ENCODE results near the gene TIRAP. TPM values are rescaled to one million over a fixed set of nuclear protein-coding genes. Genes with fewer than 3 reads are reported as not detected.

Gene TIRAP
- total and polyA plus RNA-seq, 8 donors: 5.3 to 8.2 (median 6.3) TPM

DNA sequence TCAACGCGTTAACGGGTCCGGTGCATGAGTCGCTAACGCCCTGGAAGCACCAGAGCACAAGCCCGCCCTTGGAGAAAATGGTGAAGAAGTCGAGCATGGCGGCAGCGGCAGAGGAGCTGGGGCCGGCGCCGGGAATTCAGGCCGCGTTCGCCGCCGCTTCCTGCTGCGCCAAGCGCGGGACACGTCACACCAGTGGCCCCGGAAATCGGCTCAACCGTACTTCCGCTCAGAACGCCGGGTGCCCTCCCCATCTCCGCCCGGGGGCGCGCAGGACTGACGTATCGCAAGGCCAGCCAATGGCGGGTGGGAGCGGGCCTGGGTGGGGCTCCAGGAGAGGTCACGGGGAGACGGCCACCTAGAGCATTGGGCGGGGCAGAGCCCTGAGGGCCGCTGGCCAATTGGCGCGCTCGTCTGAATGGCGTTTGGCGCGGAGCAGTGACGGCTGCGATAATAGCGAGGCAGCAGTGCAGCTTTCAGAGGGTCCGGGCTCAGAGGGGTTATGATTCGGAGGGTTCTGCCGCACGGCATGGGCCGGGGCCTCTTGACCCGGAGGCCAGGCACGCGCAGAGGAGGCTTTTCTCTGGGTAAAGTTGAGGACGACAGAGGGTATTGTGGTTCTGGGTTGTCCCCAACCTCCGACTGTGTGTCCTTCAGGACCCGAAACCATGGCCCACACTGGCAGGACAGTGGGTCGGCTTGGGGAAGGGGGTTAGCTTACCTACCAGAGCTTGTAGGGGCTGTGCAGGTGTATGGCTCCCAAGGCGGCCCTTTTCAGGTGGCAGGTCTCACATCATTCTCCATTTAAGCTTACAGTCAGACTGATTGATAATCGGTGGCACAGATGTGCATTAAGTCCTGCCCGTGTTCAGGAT, 13.9 kb upstream of the TIRAP start, which contains the start of the genes FOXRED1 and SRPRA:
TSS of gene FOXRED1 (plus strand) at position 447 of the 872 bp plus-strand sequence. CDS start at position 500, 53 bp downstream.
TSS of gene SRPRA (minus strand) at position 188 of the 872 bp plus-strand sequence. CDS start at position 97, 91 bp downstream.
- no peaks in the 10 kb centered on the region for H3K27me3 ChIP-seq
- WGBS, 2 donors: 0% methylated on average over 57 to 64 of the region's 64 CpGs
- H3K9me3 ChIP-seq: no peaks in the 10 kb centered on the region
- H3K4me3 ChIP-seq: peak within 1 kb of the TSS; percentile 52 to 84 (median 76)
- peaks cover 9 to 33% (median 30%) of the 10 kb centered on the region in 3 donors for H3K36me3 ChIP-seq
- H3K27ac ChIP-seq: peak within 1 kb of the TSS; percentile 83 to 90 (median 88)
- peak; percentile 99 to 100 (median 100) for DNase-seq
- TF ChIP-seq, protein P1, sequence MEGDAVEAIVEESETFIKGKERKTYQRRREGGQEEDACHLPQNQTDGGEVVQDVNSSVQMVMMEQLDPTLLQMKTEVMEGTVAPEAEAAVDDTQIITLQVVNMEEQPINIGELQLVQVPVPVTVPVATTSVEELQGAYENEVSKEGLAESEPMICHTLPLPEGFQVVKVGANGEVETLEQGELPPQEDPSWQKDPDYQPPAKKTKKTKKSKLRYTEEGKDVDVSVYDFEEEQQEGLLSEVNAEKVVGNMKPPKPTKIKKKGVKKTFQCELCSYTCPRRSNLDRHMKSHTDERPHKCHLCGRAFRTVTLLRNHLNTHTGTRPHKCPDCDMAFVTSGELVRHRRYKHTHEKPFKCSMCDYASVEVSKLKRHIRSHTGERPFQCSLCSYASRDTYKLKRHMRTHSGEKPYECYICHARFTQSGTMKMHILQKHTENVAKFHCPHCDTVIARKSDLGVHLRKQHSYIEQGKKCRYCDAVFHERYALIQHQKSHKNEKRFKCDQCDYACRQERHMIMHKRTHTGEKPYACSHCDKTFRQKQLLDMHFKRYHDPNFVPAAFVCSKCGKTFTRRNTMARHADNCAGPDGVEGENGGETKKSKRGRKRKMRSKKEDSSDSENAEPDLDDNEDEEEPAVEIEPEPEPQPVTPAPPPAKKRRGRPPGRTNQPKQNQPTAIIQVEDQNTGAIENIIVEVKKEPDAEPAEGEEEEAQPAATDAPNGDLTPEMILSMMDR (IDR thresholded peaks at IDR 0.05): no peak
- peak; percentile 97 to 99 (median 98) for ATAC-seq
- H3K4me1 ChIP-seq: peaks cover 4 to 12% (median 10%) of the 10 kb centered on the region in 3 donors
- intact Hi-C loops (cut with DNase I): no loop called here
- FAIRE-seq: peak; percentile 91

DNA sequence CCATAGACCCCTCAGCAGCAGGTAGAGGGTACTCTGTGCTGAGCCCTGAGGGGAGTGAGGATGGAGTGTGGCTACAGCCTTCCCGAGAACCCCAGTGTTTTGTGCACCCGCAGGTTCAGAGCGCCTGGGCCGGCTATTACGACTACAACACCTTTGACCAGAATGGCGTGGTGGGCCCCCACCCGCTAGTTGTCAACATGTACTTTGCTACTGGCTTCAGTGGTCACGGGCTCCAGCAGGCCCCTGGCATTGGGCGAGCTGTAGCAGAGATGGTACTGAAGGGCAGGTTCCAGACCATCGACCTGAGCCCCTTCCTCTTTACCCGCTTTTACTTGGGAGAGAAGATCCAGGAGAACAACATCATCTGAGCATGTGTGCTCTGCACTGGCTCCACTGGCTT, 5.6 kb upstream of the TIRAP start:
- peaks cover 0 to 6% (median 3%) of the 10 kb centered on the region in 3 donors for H3K4me1 ChIP-seq
- 92 to 93% methylated on average over 11 of the region's 11 CpGs for WGBS, 2 donors
- ATAC-seq: no peak

DNA sequence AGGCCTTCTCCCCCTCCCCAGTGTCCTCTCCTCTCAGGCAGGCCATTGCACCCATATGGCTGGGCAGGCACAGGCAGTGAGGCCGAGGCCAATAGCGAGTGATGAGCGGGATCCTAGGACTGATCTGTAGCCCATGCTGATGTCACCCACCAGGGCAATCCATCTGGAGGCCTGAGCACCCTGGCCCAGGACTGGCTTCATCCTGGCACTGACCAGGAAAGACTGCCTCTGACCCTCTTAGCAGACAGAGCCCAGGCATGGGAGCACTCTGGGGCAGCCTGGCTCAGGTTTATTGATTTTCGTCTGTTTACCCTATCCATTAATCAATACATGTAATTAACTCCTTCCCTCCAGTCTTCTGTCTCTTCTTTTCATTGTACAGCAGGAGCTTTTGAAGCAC, 5.1 kb upstream of the TIRAP start:
- DNase-seq (no peak), FAIRE-seq (no peak), ATAC-seq (no peak)
- Histone ChIP-seq H3K27me3 (no peaks in the 10 kb centered on the region), H3K9me3 (no peaks in the 10 kb centered on the region), H3K36me3 (no peaks in the 10 kb centered on the region), H3K4me1 (peaks cover 0 to 7% (median 3%) of the 10 kb centered on the region in 3 donors), H3K27ac (no peak overlapping the region), H3K4me3 (no peak overlapping the region)
- TF ChIP-seq, protein P1 (IDR thresholded peaks at IDR 0.05): no peak
- intact Hi-C loops (cut with DNase I): no loop called here
- WGBS, 2 donors: 44 to 61% methylated on average over 4 of the region's 4 CpGs

More for the DNA sequence above, 5.6 kb upstream of the TIRAP start:
- H3K4me3 ChIP-seq: no peak overlapping the region
- intact Hi-C loops (cut with DNase I): no loop called here
- FAIRE-seq (no peak), DNase-seq (no peak)
- no peaks in the 10 kb centered on the region for H3K27me3 ChIP-seq
- H3K27ac ChIP-seq: no peak overlapping the region
- no peaks in the 10 kb centered on the region for H3K9me3 ChIP-seq
- H3K36me3 ChIP-seq: no peaks in the 10 kb centered on the region
- TF ChIP-seq, protein P1 (IDR thresholded peaks at IDR 0.05): no peak

DNA sequence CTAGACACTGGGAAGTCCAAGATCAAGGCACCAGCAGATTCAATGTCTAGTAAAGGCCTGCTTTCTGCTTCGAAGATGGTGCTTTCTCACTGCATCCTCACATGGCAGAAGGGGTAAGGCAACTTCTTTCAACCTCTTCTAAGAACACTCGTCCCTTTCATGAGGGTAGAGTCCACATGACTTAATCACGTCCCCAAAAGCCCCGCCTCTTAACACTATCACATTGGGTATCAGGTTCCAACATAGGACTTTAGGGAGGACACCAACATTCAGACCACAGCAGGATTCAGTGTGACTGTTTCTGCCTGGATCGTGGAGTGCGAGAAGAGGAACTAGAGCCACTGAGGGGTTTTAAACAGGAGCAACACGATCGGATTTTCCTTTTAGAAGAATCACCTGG, 3.7 kb upstream of the TIRAP start:
- Histone ChIP-seq H3K4me3 (no peak overlapping the region), H3K27ac (no peak overlapping the region), H3K27me3 (no peaks in the 10 kb centered on the region), H3K9me3 (no peaks in the 10 kb centered on the region), H3K4me1 (peaks cover 0 to 9% (median 3%) of the 10 kb centered on the region in 3 donors), H3K36me3 (no peaks in the 10 kb centered on the region)
- ATAC-seq (no peak), DNase-seq (no peak), FAIRE-seq (no peak)
- intact Hi-C loops (cut with DNase I): no loop called here
- WGBS, 2 donors: 72 to 81% methylated on average over 8 of the region's 8 CpGs
- TF ChIP-seq, protein P1 (IDR thresholded peaks at IDR 0.05): no peak

Measured in pancreas (tissue), 10 donors.